ENCODE measurements around the gene ACOT12. TPM values are rescaled to one million over a fixed set of nuclear protein-coding genes. Genes with fewer than 3 reads are reported as not detected.

Gene ACOT12
- total RNA-seq, 1 donor from 2014 or later = not detected

GRCh38 chr5:81288021-81288433, 105.9 kb downstream of the ACOT12 start:
- Histone ChIP-seq H3K36me3 (no peaks in the 10 kb centered on the region), H3K9me3 (peaks cover 4% of the 10 kb centered on the region), H3K27ac (no peak overlapping the region), H3K4me1 (no peaks in the 10 kb centered on the region), H3K27me3 (no peaks in the 10 kb centered on the region), H3K4me3 (no peak overlapping the region)
- no peak for DNase-seq
- TF ChIP-seq CTCF (IDR thresholded peaks at IDR 0.05) = no peak
- no peak for ATAC-seq
- intact Hi-C loops (cut with DNase I) = no loop called here

GRCh38 chr5:81286059-81286617, 107.8 kb downstream of the ACOT12 start:
- Histone ChIP-seq H3K9me3 (no peaks in the 10 kb centered on the region), H3K27me3 (no peaks in the 10 kb centered on the region), H3K27ac (no peak overlapping the region), H3K4me3 (no peak overlapping the region), H3K36me3 (no peaks in the 10 kb centered on the region), H3K4me1 (no peaks in the 10 kb centered on the region)
- intact Hi-C loops (cut with DNase I) = no loop called here
- no peak for TF ChIP-seq CTCF (IDR thresholded peaks at IDR 0.05)
- no peak for ATAC-seq
- DNase-seq = no peak

GRCh38 chr5:81283976-81284375, 110.0 kb downstream of the ACOT12 start:
- H3K4me1 ChIP-seq = no peaks in the 10 kb centered on the region
- intact Hi-C loops (cut with DNase I) = no loop called here
- no peaks in the 10 kb centered on the region for H3K27me3 ChIP-seq
- no peaks in the 10 kb centered on the region for H3K9me3 ChIP-seq
- DNase-seq (no peak), ATAC-seq (peak; percentile 36)
- no peak overlapping the region for H3K27ac ChIP-seq
- H3K36me3 ChIP-seq = no peaks in the 10 kb centered on the region
- no peak for TF ChIP-seq CTCF (IDR thresholded peaks at IDR 0.05)
- H3K4me3 ChIP-seq = no peak overlapping the region

Other genes with a start within 250 kb of the ACOT12 start
- 3.0 TPM for gene CKMT2, start 160.8 kb downstream of the ACOT12 start, total RNA-seq
- 20.2 TPM for gene ZCCHC9, start 92.5 kb downstream of the ACOT12 start, total RNA-seq